ENCODE measurements around the gene TAMM41.

DNA sequence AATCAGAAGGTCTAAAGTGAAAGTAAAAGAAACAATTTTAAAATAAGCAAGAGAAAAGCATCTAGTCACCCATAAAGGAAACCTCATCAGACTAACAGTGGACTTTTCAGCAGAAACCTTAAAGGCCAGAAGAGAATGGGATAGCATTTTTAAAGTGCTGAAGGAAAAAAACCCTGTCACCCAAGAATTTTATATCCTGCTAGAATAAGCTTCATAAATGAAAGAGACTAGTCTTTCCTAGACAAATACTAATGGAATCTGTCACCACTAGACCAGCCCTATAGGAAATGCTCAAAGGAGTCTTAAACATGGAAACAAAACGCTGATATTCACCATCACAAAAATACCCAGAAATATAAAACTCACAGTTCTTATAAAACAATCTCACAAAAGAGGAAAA lies 46.9 kb downstream of the TAMM41 start:
- TF ChIP-seq, protein P1, sequence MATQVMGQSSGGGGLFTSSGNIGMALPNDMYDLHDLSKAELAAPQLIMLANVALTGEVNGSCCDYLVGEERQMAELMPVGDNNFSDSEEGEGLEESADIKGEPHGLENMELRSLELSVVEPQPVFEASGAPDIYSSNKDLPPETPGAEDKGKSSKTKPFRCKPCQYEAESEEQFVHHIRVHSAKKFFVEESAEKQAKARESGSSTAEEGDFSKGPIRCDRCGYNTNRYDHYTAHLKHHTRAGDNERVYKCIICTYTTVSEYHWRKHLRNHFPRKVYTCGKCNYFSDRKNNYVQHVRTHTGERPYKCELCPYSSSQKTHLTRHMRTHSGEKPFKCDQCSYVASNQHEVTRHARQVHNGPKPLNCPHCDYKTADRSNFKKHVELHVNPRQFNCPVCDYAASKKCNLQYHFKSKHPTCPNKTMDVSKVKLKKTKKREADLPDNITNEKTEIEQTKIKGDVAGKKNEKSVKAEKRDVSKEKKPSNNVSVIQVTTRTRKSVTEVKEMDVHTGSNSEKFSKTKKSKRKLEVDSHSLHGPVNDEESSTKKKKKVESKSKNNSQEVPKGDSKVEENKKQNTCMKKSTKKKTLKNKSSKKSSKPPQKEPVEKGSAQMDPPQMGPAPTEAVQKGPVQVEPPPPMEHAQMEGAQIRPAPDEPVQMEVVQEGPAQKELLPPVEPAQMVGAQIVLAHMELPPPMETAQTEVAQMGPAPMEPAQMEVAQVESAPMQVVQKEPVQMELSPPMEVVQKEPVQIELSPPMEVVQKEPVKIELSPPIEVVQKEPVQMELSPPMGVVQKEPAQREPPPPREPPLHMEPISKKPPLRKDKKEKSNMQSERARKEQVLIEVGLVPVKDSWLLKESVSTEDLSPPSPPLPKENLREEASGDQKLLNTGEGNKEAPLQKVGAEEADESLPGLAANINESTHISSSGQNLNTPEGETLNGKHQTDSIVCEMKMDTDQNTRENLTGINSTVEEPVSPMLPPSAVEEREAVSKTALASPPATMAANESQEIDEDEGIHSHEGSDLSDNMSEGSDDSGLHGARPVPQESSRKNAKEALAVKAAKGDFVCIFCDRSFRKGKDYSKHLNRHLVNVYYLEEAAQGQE (IDR thresholded peaks at IDR 0.05; ENCODE audit: low read depth): no peak
- TF ChIP-seq CREB1 (IDR thresholded peaks at IDR 0.05; ENCODE audit: low read depth) (no peak), ZBTB7A (IDR thresholded peaks at IDR 0.05; ENCODE audit: low read depth) (no peak), FOXM1 (IDR thresholded peaks at IDR 0.05; ENCODE audit: borderline replicate concordance, low read depth) (no peak), RAD21 (IDR thresholded peaks at IDR 0.05; ENCODE audit: low read depth) (no peak), NFIC (IDR thresholded peaks at IDR 0.05) (no peak), TAF1 (IDR thresholded peaks at IDR 0.05; ENCODE audit: low read depth) (no peak), TCF12 (IDR thresholded peaks at IDR 0.05; ENCODE audit: low read depth) (no peak), YY1 (IDR thresholded peaks at IDR 0.05; ENCODE audit: low read depth) (no peak), EGR1 (IDR thresholded peaks at IDR 0.05) (no peak)
